CD4-positive, alpha-beta T cell treated with Interferon alpha-2 for 1 hour (primary cell): Measurements from ENCODE around the gene C1QL1.

Source experiments
- DNase-seq, 2 donors: peaks; one replicate each; pipeline ENCODE4 v3.0.0-alpha.2; 2020 to 2022

Gene C1QL1

GRCh38 chr17:44928136-44928535, 40.0 kb downstream of the C1QL1 start:
- DNase-seq = no peak

GRCh38 chr17:44927696-44928095, 40.4 kb downstream of the C1QL1 start:
- no peak for DNase-seq

DNA sequence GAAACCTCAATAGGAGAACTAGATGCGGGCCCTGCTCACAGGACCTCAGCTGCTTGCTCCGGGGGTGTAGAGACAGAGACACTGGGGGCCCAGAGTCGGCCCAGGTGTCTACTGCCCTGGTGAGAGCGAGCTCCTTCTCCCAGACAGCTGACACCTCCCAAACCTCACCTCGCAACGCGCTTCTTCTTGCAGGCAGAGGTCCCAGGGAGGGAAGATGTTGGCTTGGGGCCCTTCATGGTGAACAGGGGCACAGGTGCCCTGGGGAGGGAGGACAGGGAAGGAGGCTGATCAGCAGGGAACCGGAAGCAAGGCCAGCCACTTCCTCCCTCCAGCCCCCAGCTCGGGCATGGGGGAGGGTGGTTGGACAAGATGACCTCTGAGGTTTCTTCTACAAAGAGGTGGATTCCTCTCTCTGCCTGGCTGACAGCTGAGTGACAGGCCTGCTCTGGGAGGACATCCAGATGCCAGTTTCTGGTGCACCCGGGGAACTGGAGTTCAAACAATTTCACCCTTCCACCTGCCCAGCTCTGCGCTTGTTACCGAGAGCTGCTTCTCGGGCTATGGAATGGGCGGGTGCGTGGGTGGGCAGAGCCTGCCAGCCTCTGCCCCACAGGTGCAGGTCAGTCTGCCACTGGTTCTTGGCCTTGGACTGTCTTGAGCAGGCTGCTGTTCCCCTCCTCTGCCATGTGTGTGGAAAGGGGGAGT, 41.1 kb downstream of the C1QL1 start:
- no peak for DNase-seq

DNA sequence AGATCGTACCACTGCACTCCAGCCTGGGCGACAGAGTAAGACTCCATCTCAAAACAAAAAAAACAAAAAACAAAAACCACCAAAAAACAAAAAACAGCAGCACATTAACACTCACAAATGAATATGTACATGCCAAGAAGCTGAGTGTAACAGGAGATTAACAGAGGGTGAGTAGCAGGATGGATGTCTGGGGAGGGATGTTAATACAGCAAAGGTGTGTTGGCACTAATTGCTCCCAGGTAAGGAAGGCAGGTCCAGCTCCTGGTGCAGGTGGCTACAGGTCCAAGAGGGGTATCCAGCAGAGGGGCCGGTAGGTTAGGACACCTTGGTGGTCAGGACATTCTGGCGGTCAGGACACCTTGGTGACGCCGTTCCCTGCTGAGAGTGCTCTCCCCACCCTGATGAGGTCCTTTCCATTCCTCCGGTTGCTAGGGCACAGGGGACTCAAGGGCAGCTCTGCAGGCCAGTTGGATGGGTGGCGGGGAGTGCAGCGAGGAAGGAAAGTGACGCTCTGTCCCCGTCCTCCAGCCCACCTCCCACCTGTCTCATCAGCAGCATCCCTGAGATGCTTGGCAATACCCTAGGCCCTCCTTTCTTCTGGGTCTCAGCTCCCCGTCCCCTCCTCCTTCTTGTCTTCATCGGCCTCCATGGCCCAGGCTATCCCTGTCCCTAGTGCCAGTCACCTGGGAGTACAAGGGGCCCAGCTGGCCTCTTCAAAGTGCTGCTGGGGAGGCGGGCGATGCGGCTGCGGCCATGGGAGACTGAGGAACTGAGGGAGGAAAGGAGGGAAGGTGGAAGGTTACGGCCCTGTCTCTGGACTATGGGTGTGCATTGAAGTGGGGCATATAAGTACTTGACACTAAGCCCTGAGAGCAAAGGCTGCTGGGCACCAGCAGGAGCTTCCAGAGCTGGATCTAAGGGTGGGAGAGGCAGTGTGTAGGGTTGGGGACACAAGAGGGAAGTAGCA, 42.1 kb downstream of the C1QL1 start:
- DNase-seq = no peak

DNA sequence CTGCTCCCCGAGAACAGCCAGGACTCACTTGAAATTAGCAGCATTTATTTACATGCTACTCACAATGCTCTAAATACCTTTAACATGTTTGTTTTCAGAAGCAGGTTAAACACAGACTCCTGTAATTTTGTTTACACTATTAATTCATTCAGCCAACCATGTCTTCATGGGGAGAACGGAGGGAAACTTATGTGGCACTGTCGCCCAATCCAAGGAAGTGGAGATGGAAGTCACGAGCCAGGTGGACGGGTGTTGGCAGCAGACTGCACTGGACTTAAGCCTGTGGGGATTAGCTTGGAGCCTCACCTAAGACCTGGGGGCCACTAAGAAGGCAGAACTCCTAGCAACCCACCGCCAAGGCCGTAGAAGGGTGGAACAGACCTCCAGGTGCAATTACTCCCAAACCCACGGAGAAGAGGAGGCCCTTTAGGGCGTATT, 44.0 kb downstream of the C1QL1 start:
- no peak for DNase-seq

- DNase-seq = no peak
Observed at GRCh38 chr17:44922746-44923470, 45.2 kb downstream of the C1QL1 start.

DNA sequence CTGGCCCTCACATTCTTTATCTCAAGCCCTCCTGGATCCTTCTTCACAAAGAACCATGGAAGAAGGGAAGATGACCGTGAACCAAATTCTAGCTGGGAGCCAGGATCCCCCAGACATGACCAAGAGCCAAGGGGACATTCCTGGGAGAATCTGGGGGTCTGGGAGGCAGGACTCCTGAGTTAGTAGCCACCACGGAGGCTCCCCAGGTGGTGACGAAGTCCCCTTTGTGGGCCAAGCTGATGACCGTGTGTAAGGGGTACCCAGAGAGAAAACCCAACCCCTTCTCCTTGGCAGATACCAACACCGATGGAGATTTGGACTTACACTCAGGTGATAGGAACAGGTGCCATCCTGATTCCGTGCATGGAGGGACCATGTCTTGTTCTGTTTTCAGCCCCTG, 46.0 kb downstream of the C1QL1 start:
- DNase-seq = no peak

DNA sequence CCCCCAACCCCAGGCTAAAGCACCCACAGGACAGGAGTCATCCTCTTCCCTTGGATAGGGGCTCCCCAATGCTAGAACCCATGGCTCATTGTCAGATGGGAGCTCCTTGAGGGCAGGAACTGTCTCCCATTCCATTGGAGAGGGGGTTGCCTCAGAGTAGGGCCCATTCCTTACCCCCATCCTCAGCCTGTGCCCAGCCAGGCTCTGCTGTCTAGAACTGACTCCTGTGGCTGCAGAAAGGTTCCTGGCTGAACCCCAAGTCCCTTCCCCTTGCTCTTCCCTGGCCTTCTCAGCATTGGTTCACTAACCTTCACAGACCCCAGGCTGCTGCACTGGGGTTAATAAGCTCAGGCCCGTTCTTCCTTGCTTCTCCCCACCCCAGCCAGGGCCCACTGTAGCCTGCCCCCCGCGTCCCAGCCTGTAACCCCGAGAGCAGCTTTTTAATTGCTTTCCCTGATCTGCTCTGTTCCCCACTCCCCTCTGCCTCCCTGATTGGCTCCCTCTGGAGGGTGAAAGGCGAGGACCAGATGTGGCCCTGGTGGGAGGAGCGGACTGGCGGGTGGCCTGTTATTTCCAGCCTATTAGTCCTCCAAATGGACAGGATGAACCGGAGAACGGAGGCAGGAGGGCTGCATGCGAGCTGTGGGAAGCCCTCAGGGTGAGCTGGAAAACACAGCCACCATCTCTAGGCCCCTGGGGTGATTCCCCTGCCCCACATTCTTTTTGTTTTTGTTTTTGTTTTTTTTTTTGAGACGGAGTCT, 46.8 kb downstream of the C1QL1 start:
- no peak for DNase-seq

GRCh38 chr17:44920565-44920940, 47.5 kb downstream of the C1QL1 start:
- no peak for DNase-seq

- DNase-seq = peak; percentile 59 to 66
Observed at GRCh38 chr17:44919885-44920564, 48.1 kb downstream of the C1QL1 start.

GRCh38 chr17:44919411-44919810, 48.7 kb downstream of the C1QL1 start:
- DNase-seq = no peak

DNA sequence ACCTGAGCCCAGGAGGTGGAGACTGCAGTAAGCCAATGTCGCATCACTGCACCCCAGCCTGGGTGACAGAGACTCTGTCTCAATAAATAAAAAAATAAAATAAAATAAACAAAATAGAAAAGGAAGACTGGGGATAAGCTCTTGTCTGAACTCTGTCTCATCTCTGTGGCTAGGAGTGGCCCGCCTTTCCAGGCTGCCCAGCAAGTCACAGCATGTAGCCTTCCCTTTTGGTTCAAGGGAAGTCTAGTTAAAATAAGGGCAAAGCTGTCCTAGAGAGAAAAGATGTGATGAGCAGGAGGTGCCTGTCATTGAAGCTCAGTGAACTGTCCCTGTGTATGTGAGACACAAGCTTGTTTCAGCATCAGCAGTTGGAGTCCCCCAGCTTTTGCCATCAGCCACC, 50.1 kb downstream of the C1QL1 start:
- DNase-seq = no peak

- no peak for DNase-seq
Observed at GRCh38 chr17:44917456-44917855, 50.6 kb downstream of the C1QL1 start.

DNA sequence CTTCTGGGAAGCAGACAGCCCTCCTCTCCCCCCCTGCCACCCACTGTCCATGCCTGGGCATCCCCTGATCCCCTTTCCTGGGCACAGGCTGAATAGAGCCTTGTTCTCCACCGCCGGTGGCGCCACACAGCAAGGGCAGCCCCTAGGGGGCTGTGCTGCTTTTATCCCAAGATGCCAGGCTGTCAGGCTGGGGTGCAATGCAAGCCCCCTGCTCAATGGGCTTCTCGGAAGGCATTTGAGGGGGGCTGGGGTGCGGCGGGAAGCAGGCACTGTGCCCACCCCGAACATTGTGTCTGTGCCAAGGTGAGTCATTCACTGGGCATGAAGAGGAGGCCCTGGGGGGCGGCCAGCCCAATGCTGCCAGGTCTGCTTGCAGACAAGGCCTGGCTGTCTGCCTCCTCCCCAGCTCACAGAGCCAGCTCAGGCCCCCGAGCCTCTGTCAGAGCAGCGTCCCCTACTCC, 51.3 kb downstream of the C1QL1 start:
- no peak for DNase-seq

GRCh38 chr17:44915862-44916780, 52.0 kb downstream of the C1QL1 start:
- no peak for DNase-seq

DNA sequence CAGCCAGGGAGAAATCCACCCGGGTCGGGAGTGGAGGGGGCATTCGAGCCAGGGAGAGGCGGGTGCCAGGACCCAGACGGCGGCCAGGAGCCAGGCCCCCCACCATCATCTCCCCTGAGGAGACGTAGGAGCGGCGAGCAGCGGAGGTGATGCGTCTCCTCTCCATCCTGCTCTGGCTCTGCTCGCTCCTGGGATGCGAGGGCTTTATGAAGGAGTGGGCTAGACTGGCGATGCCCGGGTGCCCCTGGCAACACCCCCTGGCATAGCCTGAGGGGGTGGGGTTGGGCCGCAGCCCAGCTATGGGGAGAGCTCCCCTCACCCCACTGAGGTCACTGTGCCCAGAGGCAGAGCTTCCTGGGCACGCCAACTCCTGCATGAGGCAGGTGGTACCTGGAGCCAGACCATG, 52.8 kb downstream of the C1QL1 start, which contains the start of gene GFAP:
Gene GFAP (minus strand): TSS at position 180 of the 406 bp plus-strand sequence. CDS start 14 bp downstream, at position 166.
- no peak for DNase-seq

DNA sequence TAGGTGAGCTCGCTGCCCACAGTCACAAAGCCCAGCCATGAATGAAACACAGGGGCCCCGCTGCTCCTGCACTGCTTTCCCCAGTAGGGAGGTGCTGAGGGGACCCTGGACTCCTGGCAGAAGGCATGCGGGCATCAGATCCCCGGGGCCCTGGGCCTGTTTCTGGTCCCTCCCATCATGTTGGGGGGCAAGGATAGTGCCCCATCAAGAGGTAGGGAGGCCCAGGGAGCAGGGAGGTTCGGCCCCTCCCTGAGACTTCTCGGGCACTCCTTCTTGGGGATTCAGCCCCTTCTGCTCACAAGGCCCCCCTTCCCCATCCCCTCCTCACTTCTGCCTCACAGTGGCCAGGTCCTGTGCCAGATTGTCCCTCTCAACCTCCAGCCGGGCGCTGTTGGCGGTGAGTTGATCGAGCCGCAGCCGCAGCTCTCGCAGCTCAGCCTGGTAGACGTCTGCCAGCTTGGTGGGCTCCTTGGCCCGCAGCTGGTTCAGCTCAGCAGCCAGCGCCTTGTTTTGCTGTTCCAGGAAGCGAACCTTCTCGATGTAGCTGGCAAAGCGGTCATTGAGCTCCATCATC, 53.3 kb downstream of the C1QL1 start:
- DNase-seq = no peak

DNA sequence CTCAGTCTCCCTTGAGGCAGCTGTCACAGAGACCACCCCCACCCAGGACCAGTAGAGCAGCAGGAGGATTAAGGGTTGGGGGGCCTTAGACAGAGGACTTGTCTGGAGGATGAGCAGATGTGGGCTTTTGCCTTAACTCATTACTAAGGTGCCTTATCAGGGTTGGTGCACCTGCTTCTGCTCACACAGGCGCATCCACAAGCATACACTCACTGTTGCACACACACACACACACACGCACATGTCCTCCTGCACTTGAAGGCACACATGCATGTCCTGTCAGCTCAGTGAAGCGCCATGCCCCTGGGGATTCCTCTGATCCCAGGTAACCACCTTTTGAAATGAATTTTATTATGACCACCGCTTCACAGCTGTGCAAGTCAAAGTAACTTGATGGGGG, 54.0 kb downstream of the C1QL1 start:
- no peak for DNase-seq

GRCh38 chr17:44913676-44914075, 54.4 kb downstream of the C1QL1 start:
- DNase-seq = no peak
